Sigmoid colon (tissue), 7 donors: ENCODE measurements around the gene ZNF462. TPM values are rescaled to one million over a fixed set of nuclear protein-coding genes. Genes with fewer than 3 reads are reported as not detected.

Experiments used
- DNase-seq: peaks from one replicate; pipeline ENCODE4 v3.0.0-alpha.2; 2019
- H3K27ac ChIP-seq, 4 donors: fragments of 200-600 bp; sonication (generic); one replicate each; pipeline ENCODE4 v1.5.1; 2016 to 2019; ENCODE audit warnings: mild to moderate bottlenecking in 1 of 4
- H3K27me3 ChIP-seq, 3 donors: fragments of 200-600 bp; sonication (generic); one replicate each; pipeline ENCODE4 v1.5.1; 2019; ENCODE audit warnings: mild to moderate bottlenecking in 1 of 3
- H3K36me3 ChIP-seq, 4 donors: fragments of 200-600 bp; sonication (generic); one replicate each; pipeline ENCODE4 v1.5.1; 2016 to 2019
- H3K4me1 ChIP-seq, 4 donors: fragments of 200-600 bp; sonication (generic); one replicate each; pipeline ENCODE4 v1.5.1; 2017 to 2019
- H3K4me3 ChIP-seq, 4 donors: fragments of 200-600 bp; sonication (generic); one replicate each; pipeline ENCODE4 v1.5.1; 2017 to 2019; ENCODE audit warnings: mild to moderate bottlenecking in 2 of 4, moderate library complexity in 1 of 4
- H3K9me3 ChIP-seq, 4 donors: fragments of 200-600 bp in 3 of 4; sonication (generic) in 3 of 4; one replicate each; pipeline versions ENCODE4 v1.5.1 to v1.6.1; 2013 to 2019
- EP300 ChIP-seq, 4 donors: sonication (generic); formaldehyde crosslinking; IDR thresholded peaks; one replicate each; pipeline ENCODE4 v1.6.1; 2017; ENCODE audit warnings: antibody characterized with exemption in 4 of 4
- POLR2A ChIP-seq, 2 donors: fragments of 450-650 bp; IDR thresholded peaks; one replicate each; pipeline ENCODE4 v1.6.1; 2016; ENCODE audit warnings: antibody characterized with exemption in 2 of 2, mild to moderate bottlenecking in 2 of 2, moderate library complexity in 2 of 2
- POLR2AphosphoS5 ChIP-seq, 4 donors: sonication (generic); formaldehyde crosslinking; IDR thresholded peaks; one replicate each; pipeline ENCODE4 v1.6.1; 2017; ENCODE audit warnings: antibody characterized with exemption in 4 of 4
- WGBS, 2 donors: extraction: QIAGEN DNeasy Blood & Tissue Kit; methylation state at CpG; one replicate each; pipeline ENCODE4 v1.1.7; 2013; 5-methylcytosine and 5-hydroxymethylcytosine counted together
- intact Hi-C: fragments of 100-400 bp; cut with DNase I; formaldehyde crosslinking; loops from one replicate; pipeline ENCODE4 v1.15.1; 2023
- polyA plus RNA-seq, 3 donors: library from polyadenylated mRNA; stranded (reverse); fragments of 200-250 nt; gene quantifications; one replicate each; pipeline ENCODE4 v1.2.3, GENCODE V29; 2013
- total RNA-seq, 4 donors: library from RNA; depleted of rRNA; stranded (reverse); fragments of >200 nt; gene quantifications; one replicate each; pipeline ENCODE4 v1.1.0, GENCODE V29; 2016
- TF ChIP-seq, protein P1 (sequence below), 4 experiments: fragments of 450-650 bp in 3 of 4; fragments of 200-600 bp in 1 of 4; IDR thresholded peaks; one replicate each; pipeline ENCODE4 v1.5.1; 2016 to 2019; ENCODE audit warnings: antibody characterized with exemption in 4 of 4, mild to moderate bottlenecking in 3 of 4, moderate library complexity in 2 of 4
- donor health status: healthy with polysubstance abuse.
- donor health status: Bipolar disorder and iron deficiency.
- donor health status: healthy.

The ZNF462 gene
- total and polyA plus RNA-seq, 7 donors: 0.60 to 33.8 (median 21.7) TPM

DNA sequence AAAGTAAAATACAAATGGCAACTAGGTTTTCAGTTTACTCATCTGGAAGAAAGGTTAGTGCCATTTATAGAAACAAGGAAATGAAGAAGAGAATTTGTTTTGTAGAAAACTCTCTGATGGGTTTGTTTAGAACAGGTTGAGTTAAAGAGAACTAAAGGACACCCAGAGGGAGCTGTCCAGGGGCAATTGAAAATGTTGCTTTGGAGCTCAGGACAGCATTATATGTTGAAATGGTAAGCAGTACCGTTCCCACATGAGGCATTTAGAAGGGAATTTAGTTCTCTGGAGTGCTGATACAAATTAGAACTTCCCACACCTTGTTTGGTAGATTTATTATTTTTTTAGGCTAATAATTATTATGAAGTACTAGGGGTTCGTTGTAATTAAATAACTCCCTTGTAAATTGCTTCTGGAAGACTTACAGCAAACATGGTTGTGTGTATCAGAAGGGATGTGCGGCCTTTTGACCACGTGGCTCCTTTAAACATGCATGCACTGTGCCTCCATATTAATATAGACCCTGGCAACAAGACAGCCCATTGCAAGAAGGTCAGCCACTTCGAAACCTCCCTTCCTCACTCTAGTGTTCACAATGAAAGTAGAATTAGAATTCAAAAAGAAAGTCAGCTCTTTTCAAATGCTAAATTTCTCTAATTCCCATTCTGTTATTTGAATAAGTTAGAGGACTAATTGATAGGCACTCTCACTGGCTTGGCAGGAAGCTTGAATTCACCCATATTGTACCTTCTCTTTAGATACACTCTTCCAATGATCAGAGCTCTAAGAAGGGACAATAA lies 71.7 kb downstream of the ZNF462 start:
- TF ChIP-seq, protein P1, sequence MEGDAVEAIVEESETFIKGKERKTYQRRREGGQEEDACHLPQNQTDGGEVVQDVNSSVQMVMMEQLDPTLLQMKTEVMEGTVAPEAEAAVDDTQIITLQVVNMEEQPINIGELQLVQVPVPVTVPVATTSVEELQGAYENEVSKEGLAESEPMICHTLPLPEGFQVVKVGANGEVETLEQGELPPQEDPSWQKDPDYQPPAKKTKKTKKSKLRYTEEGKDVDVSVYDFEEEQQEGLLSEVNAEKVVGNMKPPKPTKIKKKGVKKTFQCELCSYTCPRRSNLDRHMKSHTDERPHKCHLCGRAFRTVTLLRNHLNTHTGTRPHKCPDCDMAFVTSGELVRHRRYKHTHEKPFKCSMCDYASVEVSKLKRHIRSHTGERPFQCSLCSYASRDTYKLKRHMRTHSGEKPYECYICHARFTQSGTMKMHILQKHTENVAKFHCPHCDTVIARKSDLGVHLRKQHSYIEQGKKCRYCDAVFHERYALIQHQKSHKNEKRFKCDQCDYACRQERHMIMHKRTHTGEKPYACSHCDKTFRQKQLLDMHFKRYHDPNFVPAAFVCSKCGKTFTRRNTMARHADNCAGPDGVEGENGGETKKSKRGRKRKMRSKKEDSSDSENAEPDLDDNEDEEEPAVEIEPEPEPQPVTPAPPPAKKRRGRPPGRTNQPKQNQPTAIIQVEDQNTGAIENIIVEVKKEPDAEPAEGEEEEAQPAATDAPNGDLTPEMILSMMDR (IDR thresholded peaks at IDR 0.05): no peak
- TF ChIP-seq POLR2AphosphoS5 (IDR thresholded peaks at IDR 0.05): no peak
- TF ChIP-seq POLR2A (IDR thresholded peaks at IDR 0.05): no peak
- no peak for TF ChIP-seq EP300 (IDR thresholded peaks at IDR 0.05)
- no peak overlapping the region for H3K27ac ChIP-seq
- peaks cover 0 to 10% (median 7%) of the 10 kb centered on the region in 4 donors for H3K4me1 ChIP-seq
- no peak overlapping the region for H3K4me3 ChIP-seq
- intact Hi-C loops: no loop called here
- DNase-seq: no peak
- WGBS, 2 donors: 90% methylated on average over 5 of the region's 5 CpGs
- H3K27me3 ChIP-seq: no peaks in the 10 kb centered on the region
- H3K9me3 ChIP-seq: no peaks in the 10 kb centered on the region
- peaks cover 16 to 70% (median 20%) of the 10 kb centered on the region in 4 donors for H3K36me3 ChIP-seq

DNA sequence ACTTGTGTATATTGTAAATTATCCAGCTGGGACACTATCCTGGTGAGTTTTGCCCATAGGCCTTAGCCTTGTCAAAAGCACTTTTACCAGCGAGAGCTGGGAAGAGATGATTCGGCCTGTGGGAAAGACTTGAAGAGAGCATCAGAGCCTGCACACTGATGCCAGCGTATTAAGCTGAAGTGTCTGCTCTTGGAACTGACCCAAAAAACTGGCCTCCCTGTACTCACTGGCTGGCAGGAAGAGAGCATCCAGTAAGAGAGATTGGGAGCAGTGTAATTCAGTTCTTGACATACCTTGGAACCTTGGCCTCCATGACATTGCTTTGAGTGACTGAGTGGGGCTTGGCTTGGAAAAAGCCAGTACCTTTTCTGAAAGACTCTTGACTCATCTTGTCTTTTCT lies 73.7 kb downstream of the ZNF462 start:
- TF ChIP-seq POLR2A (IDR thresholded peaks at IDR 0.05): no peak
- TF ChIP-seq POLR2AphosphoS5 (IDR thresholded peaks at IDR 0.05): no peak
- TF ChIP-seq, protein P1 (IDR thresholded peaks at IDR 0.05): no peak
- no peak for TF ChIP-seq EP300 (IDR thresholded peaks at IDR 0.05)
- no peaks in the 10 kb centered on the region for H3K27me3 ChIP-seq
- no peak for DNase-seq
- peaks cover 15 to 78% (median 22%) of the 10 kb centered on the region in 4 donors for H3K36me3 ChIP-seq
- 96% methylated on average over 3 of the region's 3 CpGs for WGBS, 2 donors
- intact Hi-C loops: no loop called here
- H3K4me1 ChIP-seq: peaks cover 0 to 5% (median 2%) of the 10 kb centered on the region in 4 donors
- no peaks in the 10 kb centered on the region for H3K9me3 ChIP-seq
- no peak overlapping the region for H3K27ac ChIP-seq
- H3K4me3 ChIP-seq: no peak overlapping the region

DNA sequence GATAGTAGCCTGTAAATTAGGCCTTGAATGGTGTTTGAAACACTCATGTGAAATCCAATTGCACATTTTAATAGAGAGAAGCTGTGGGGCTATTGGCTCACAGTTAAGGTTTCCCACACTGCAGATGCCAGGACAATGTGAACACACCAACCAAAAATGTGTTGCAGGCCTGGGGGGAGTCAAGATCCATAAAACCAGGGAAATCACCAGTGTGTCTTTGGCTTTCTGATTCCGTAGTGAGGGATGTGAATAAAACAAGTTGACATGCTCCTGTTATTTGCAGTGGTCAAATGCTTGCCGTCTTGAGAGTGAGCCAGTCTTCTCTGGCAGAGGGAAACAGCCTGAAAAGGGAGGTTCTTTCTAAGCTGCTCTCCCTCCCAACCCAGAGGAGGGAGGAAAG lies 79.0 kb downstream of the ZNF462 start:
- intact Hi-C loops: no loop called here
- Histone ChIP-seq H3K4me3 (no peak overlapping the region), H3K36me3 (peaks cover 2 to 40% (median 13%) of the 10 kb centered on the region in 4 donors), H3K27ac (peak overlapping the region in 2 of 4 donors; percentile 5 to 40), H3K27me3 (no peaks in the 10 kb centered on the region), H3K9me3 (no peaks in the 10 kb centered on the region), H3K4me1 (peaks cover 0 to 25% (median 12%) of the 10 kb centered on the region in 4 donors)
- TF ChIP-seq, protein P1 (IDR thresholded peaks at IDR 0.05): no peak
- no peak for DNase-seq
- 86 to 90% methylated on average over 2 of the region's 2 CpGs for WGBS, 2 donors

DNA sequence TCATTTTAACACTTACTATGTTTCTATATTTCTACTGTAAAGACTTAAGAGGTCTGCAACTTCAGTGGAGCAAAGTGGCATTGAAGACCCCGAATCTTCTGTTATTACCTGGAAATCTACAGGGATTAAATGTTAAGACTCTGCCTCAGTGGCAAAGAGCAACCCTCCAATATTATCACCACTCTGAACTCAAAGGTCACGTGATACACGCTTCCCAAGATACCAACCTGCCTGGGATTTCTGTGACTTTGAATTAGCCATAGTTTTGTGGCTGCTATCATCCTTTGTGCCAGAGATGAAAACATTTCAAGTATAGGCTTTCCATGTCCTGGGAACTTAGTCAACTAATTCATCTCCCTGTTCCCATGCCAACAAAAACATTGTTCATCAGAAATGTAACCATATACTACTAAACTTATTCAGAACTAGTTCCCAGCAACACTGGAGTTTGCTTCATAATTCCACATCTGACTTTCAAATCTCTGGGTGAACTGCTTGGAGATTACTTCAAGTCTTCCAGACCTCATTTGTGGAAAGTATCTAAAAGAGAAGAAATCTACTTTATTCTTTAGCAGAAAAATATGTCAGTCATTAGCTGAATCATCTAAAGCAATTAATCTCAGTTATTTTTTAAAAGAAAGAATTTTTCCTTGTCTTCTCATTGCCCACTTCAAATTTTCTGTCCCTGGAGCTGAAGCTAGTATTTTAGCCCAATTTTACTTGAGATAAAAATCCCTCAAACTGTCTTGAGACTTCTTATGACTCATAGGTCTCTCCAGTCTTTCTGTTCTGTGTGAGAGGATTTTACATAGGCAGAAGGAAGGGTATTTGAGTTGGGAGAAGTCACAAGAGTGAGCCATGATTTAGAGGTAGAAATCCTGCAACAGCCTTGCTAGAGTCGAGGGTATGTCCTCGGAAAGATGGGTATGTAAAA lies 83.0 kb downstream of the ZNF462 start:
- no peak overlapping the region for H3K4me3 ChIP-seq
- TF ChIP-seq, protein P1 (IDR thresholded peaks at IDR 0.05): no peak
- no peak for TF ChIP-seq POLR2AphosphoS5 (IDR thresholded peaks at IDR 0.05)
- no peak for TF ChIP-seq POLR2A (IDR thresholded peaks at IDR 0.05)
- no peak for TF ChIP-seq EP300 (IDR thresholded peaks at IDR 0.05)
- H3K9me3 ChIP-seq: no peaks in the 10 kb centered on the region
- DNase-seq: no peak
- peaks cover 0 to 25% (median 12%) of the 10 kb centered on the region in 4 donors for H3K4me1 ChIP-seq
- peaks cover 0 to 4% (median 0%) of the 10 kb centered on the region in 4 donors for H3K36me3 ChIP-seq
- no peaks in the 10 kb centered on the region for H3K27me3 ChIP-seq
- H3K27ac ChIP-seq: peak overlapping the region in 2 of 4 donors; percentile 6 to 18
- WGBS, 2 donors: 93 to 95% methylated on average over 5 of the region's 5 CpGs
- intact Hi-C loops: no loop called here
